HG03039 (cell line): ENCODE results near the gene PHETA2.

Experiments used
- ATAC-seq: cut with Tn5 transposase; IDR thresholded peaks from one replicate; pipeline ENCODE4 v1.9.1; 2021; ENCODE audit warnings: mild to moderate bottlenecking, moderate library complexity; ENCODE audit not compliant: unreplicated experiment

Gene PHETA2

GRCh38 chr22:42074132-42074811 lies at the start of gene PHETA2:
Gene PHETA2 (plus strand): TSS chr22:42074248. CDS start chr22:42077294, 3,046 bp downstream.
- ATAC-seq: no peak

GRCh38 chr22:42025421-42025820 lies 48.6 kb upstream of the PHETA2 start:
- ATAC-seq: no peak

GRCh38 chr22:42026705-42027104 lies 47.3 kb upstream of the PHETA2 start:
- ATAC-seq: no peak

- no peak for ATAC-seq
These were observed 40.5 kb upstream of the PHETA2 start for GRCh38 chr22:42033263-42034181.

- no peak for ATAC-seq
These were observed 38.8 kb upstream of the PHETA2 start for GRCh38 chr22:42035256-42035655.

- no peak for ATAC-seq
These were observed 34.8 kb upstream of the PHETA2 start for GRCh38 chr22:42039271-42039670.

- no peak for ATAC-seq
These were observed 32.3 kb upstream of the PHETA2 start for GRCh38 chr22:42041784-42042183.

GRCh38 chr22:42050641-42051180 lies 23.3 kb upstream of the PHETA2 start:
- ATAC-seq: no peak

GRCh38 chr22:42052765-42053164 lies 21.3 kb upstream of the PHETA2 start:
- ATAC-seq: no peak

GRCh38 chr22:42056757-42057511 lies 17.1 kb upstream of the PHETA2 start:
- ATAC-seq: no peak

GRCh38 chr22:42060489-42060888 lies 13.6 kb upstream of the PHETA2 start:
- ATAC-seq: no peak

- ATAC-seq: no peak
These were observed 13.0 kb upstream of the PHETA2 start for GRCh38 chr22:42061041-42061440.

- ATAC-seq: no peak
These were observed 11.4 kb upstream of the PHETA2 start for GRCh38 chr22:42062506-42063170.

GRCh38 chr22:42064629-42065028 lies 9.4 kb upstream of the PHETA2 start:
- ATAC-seq: no peak

GRCh38 chr22:42065438-42066125 lies 8.5 kb upstream of the PHETA2 start:
- ATAC-seq: no peak

GRCh38 chr22:42066126-42066761 lies 7.8 kb upstream of the PHETA2 start:
- no peak for ATAC-seq

- ATAC-seq: no peak
These were observed 7.1 kb upstream of the PHETA2 start for GRCh38 chr22:42066937-42067336.

- ATAC-seq: no peak
These were observed 6.3 kb upstream of the PHETA2 start for GRCh38 chr22:42067671-42068251.

- ATAC-seq: no peak
These were observed 5.8 kb upstream of the PHETA2 start for GRCh38 chr22:42068291-42068690.
